Body of pancreas (tissue), 4 donors: ENCODE results near the gene ITPK1. TPM values are rescaled to one million over a fixed set of nuclear protein-coding genes. Genes with fewer than 3 reads are reported as not detected.
A peak's percentile ranks its signal among the peaks of the same experiment; 100 is the strongest.

Experiments used
- ATAC-seq: fragments of 150-250 bp; one replicate; pipeline ENCODE4 v1.9.1; 2016
- DNase-seq, 4 donors: peaks; one replicate each; pipeline ENCODE4 v3.0.0-alpha.2; 2019
- H3K27ac ChIP-seq, 4 donors: fragments of 200-600 bp; sonication (generic); 1 replicate in 3 of 4; 2 replicates in 1 of 4; pipeline versions ENCODE4 v1.5.1 to v1.6.1; 2016 to 2019; ENCODE audit warnings: mild to moderate bottlenecking in 1 of 4, mixed read lengths in 1 of 4, moderate library complexity in 1 of 4
- H3K27me3 ChIP-seq, 2 donors: fragments of 200-600 bp; sonication (generic); one replicate each; pipeline ENCODE4 v1.6.0; 2016; ENCODE audit warnings: mild to moderate bottlenecking in 1 of 2
- H3K36me3 ChIP-seq, 2 donors: fragments of 200-600 bp; sonication (generic); replicated peaks in 1 of 2; 2 replicates each; pipeline ENCODE4 v1.5.1; 2016; ENCODE audit warnings: low read depth in 2 of 2; ENCODE audit not compliant: insufficient read depth in 1 of 2
- H3K4me1 ChIP-seq: fragments of 200-600 bp; sonication (generic); one replicate; pipeline ENCODE4 v1.6.0; 2016
- H3K4me3 ChIP-seq, 2 donors: fragments of 200-600 bp; sonication (generic); 1 replicate in 1 of 2; 2 replicates in 1 of 2; pipeline ENCODE4 v1.5.1; 2016 to 2019
- H3K9me3 ChIP-seq, 3 donors: fragments of 200-600 bp; sonication (generic); 1 replicate in 2 of 3; 2 replicates in 1 of 3; pipeline ENCODE4 v1.5.1; 2016
- POLR2A ChIP-seq, 3 donors: fragments of 450-650 bp; IDR thresholded peaks; one replicate each; pipeline ENCODE4 v1.6.1; 2016; ENCODE audit warnings: antibody characterized with exemption in 3 of 3, mild to moderate bottlenecking in 2 of 3
- WGBS, 2 donors: methylation state at CpG; one replicate each; pipeline ENCODE4 v1.1.5; 2017; 5-methylcytosine and 5-hydroxymethylcytosine counted together
- intact Hi-C: fragments of 100-400 bp; cut with DNase I; formaldehyde crosslinking; loops from one replicate; pipeline ENCODE4 v1.15.1; 2023
- total RNA-seq, 2 donors: library from RNA; depleted of rRNA; stranded (reverse); fragments of >200 nt; gene quantifications; one replicate each; pipeline ENCODE4 v1.1.0, GENCODE V29; 2016
- TF ChIP-seq, protein P1 (sequence below), 7 experiments: fragments of 450-650 bp in 4 of 7; fragments of 200-600 bp in 3 of 7; sonication (generic) in 3 of 7; IDR thresholded peaks; one replicate each; pipeline ENCODE4 v1.5.1; 2016 to 2019; ENCODE audit warnings: antibody characterized with exemption in 7 of 7

ITPK1 gene
- total RNA-seq, 2 donors from 2014 or later = 30.1 to 32.6 TPM

DNA sequence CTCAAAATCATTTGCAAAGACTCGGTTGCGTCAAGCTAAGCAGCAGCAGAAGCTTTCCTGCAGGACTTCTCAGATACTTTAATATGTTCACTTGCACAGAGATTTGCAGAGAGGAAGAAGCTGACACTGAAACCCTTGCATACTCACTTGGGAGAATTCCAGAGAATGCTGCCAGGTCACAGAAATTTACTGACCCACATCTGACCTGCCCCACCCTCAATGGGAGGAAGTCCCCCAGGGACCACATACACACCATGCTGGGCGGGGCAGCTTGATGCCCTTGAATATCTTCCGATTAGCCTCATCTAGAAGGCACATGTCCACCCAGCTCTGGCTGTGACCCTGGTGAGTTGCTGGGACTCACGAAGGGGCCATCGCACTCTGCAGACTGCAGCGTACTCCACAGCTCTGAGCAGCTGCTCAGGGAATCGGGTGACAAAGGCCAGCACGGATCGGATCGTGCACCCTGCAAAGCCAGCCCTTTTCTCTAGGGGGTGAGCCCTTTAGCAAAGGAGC is 83.2 kb downstream of the ITPK1 start:
- intact Hi-C loops = no loop called here
- Histone ChIP-seq H3K4me3 (no peak overlapping the region), H3K36me3 (no peaks in the 10 kb centered on the region), H3K9me3 (no peaks in the 10 kb centered on the region), H3K27me3 (no peaks in the 10 kb centered on the region), H3K4me1 (peaks cover 30% of the 10 kb centered on the region), H3K27ac (peak overlapping the region in 1 of 4 donors; percentile 29)
- DNase-seq (no peak), ATAC-seq (no peak)
- TF ChIP-seq, protein P1, sequence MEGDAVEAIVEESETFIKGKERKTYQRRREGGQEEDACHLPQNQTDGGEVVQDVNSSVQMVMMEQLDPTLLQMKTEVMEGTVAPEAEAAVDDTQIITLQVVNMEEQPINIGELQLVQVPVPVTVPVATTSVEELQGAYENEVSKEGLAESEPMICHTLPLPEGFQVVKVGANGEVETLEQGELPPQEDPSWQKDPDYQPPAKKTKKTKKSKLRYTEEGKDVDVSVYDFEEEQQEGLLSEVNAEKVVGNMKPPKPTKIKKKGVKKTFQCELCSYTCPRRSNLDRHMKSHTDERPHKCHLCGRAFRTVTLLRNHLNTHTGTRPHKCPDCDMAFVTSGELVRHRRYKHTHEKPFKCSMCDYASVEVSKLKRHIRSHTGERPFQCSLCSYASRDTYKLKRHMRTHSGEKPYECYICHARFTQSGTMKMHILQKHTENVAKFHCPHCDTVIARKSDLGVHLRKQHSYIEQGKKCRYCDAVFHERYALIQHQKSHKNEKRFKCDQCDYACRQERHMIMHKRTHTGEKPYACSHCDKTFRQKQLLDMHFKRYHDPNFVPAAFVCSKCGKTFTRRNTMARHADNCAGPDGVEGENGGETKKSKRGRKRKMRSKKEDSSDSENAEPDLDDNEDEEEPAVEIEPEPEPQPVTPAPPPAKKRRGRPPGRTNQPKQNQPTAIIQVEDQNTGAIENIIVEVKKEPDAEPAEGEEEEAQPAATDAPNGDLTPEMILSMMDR (IDR thresholded peaks at IDR 0.05) = no peak
- TF ChIP-seq POLR2A (IDR thresholded peaks at IDR 0.05) = no peak
- 76% methylated on average over 4 to 11 of the region's 11 CpGs for WGBS, 2 donors

DNA sequence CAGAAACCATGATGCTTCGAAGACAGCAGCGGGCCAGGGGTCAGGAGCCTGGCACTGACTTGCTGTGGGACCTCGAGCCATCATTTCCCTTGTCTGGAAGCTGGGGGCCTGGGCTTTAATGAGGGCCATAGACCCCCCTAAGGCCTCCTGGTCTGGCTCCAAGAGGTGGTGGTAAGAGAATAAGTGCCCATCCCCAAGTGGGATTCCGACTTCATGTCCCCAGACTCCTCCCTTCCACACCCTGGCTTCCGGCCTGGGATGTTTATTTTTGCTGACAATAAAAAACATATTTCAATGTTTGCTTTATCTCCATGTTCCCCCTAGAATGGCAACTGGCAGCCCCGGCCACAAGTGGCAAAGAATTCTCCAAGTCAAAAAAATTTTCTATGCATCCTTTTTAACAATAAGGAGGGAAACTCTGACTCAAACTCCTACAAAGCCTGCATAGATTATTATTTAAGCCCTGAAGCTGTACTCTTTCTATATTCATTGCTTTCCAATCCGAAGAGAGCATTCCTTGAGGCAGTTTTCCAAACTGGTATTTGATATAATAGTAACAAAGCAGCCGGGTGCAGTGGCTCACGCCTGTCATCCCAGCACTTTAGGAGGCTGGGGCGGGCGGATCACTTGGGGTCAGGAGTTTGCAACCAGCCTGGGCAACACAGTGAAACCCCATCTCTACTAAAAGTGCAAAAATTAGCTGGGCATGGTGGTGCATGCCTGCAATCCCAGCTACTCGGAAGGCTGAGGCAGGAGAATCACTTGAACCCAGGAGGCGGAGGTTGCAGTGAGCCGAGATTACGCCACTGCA is 84.0 kb downstream of the ITPK1 start:
- intact Hi-C loops = no loop called here
- WGBS, 2 donors = 91 to 95% methylated on average over 15 of the region's 15 CpGs

DNA sequence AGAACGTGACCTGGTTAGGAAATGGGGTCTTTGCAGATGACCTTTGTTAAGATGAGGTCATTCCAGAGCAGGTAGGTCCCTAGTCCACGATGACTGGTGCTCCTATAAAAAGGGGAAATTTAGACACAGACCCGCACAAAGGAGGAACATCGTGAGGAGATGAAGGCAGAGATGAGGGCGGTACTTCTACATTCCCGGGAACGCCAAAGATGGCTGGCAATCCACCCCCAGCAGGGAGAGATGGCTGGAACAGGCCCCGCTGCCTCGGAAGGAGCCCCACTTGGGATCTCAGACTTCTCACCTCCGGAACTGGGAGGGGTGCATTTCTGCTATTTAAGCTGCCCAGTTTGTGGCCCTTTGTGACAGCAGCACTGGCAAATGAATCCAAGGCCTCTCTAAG is 85.0 kb downstream of the ITPK1 start:
- TF ChIP-seq, protein P1 (IDR thresholded peaks at IDR 0.05) = no peak
- TF ChIP-seq POLR2A (IDR thresholded peaks at IDR 0.05) = no peak
- no peak overlapping the region for H3K27ac ChIP-seq
- H3K4me1 ChIP-seq = peaks cover 14% of the 10 kb centered on the region
- H3K4me3 ChIP-seq = no peak overlapping the region
- no peaks in the 10 kb centered on the region for H3K27me3 ChIP-seq
- H3K9me3 ChIP-seq = no peaks in the 10 kb centered on the region
- intact Hi-C loops = no loop called here
- 89% methylated on average over 10 of the region's 10 CpGs for WGBS, 2 donors
- no peak for ATAC-seq
- H3K36me3 ChIP-seq = no peaks in the 10 kb centered on the region
- no peak for DNase-seq

More for the DNA sequence above, 84.0 kb downstream of the ITPK1 start:
- H3K27ac ChIP-seq = no peak overlapping the region
- DNase-seq (no peak), ATAC-seq (no peak)
- H3K4me3 ChIP-seq = no peak overlapping the region
- no peak for TF ChIP-seq POLR2A (IDR thresholded peaks at IDR 0.05)
- TF ChIP-seq, protein P1 (IDR thresholded peaks at IDR 0.05) = no peak
- H3K27me3 ChIP-seq = no peaks in the 10 kb centered on the region
- H3K4me1 ChIP-seq = peaks cover 23% of the 10 kb centered on the region
- H3K36me3 ChIP-seq = no peaks in the 10 kb centered on the region
- no peaks in the 10 kb centered on the region for H3K9me3 ChIP-seq

DNA sequence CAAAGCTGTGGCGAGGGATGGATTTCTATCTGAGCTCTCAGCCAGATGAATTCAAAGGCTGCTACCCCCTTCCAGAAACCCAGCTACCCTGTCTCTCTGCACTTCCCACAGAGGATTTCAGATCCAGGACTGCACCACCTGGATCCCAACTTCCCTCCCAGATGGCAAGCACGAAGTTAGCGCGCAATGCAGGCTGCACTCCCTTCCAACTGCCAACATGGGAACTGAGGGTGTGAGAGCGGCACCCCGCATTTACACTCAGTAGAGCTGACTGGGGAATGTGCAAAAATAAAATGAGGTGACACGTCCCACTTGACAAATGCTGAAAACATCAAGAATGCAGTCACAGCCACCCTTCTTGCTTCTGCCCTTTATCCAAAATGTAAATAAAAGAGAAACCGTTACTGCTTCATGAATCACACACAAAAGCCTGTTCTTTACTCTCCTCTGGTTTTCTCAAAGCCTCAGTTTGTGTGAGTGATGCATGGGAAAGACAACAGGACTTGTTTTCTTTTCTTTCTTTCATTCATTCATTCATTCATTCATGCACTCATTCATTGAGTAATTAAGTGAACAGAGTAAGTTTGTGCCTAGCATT is 85.7 kb downstream of the ITPK1 start:
- H3K27me3 ChIP-seq = no peaks in the 10 kb centered on the region
- no peak overlapping the region for H3K4me3 ChIP-seq
- DNase-seq (no peak), ATAC-seq (no peak)
- TF ChIP-seq, protein P1 (IDR thresholded peaks at IDR 0.05) = no peak
- TF ChIP-seq POLR2A (IDR thresholded peaks at IDR 0.05) = no peak
- H3K4me1 ChIP-seq = peaks cover 14% of the 10 kb centered on the region
- intact Hi-C loops = no loop called here
- 96 to 98% methylated on average over 8 of the region's 8 CpGs for WGBS, 2 donors
- no peaks in the 10 kb centered on the region for H3K9me3 ChIP-seq
- H3K27ac ChIP-seq = no peak overlapping the region
- H3K36me3 ChIP-seq = no peaks in the 10 kb centered on the region
